PC-3 (cell line): ENCODE results near the gene CALHM1. TPM values are rescaled to one million over a fixed set of nuclear protein-coding genes. Genes with fewer than 3 reads are reported as not detected.

Source experiments
- ATAC-seq: fragments of 200-7000 bp; cut with Tn5 transposase; 2 replicates; pipeline ENCODE4 v1.9.1; 2020; ENCODE audit warnings: mild to moderate bottlenecking, moderate library complexity
- Bru-seq: library from RNA; stranded (reverse); fragments of 400-500 nt; gene quantifications from one replicate; lab custom pipeline; 2021; lab: Mats Ljungman, UMichigan
- BruChase-seq, 2 experiments: library from RNA; stranded (reverse); fragments of 400-500 nt; gene quantifications; one replicate each; lab custom pipeline; 2021; lab: Mats Ljungman, UMichigan
- BruUV-seq: library from RNA; stranded (reverse); fragments of 400-500 nt; replicated peaks from 2 replicates; lab custom pipeline; 2021; lab: Mats Ljungman, UMichigan
- CTCF ChIA-PET: fragments of 300-600 bp; sonication (Branson Sonifier 250); formaldehyde crosslinking; loops from one replicate; lab custom pipeline; 2022; ENCODE audit warnings: antibody characterized with exemption; lab: Charles Lee
- POLR2A ChIA-PET: fragments of 300-600 bp; sonication (Branson Sonifier 250); formaldehyde crosslinking; loops from one replicate; lab custom pipeline; 2022; ENCODE audit warnings: antibody characterized with exemption; ENCODE audit not compliant: unreplicated experiment; lab: Charles Lee
- DNase-seq: peaks from one replicate; pipeline ENCODE4 v3.0.0-alpha.2; 2015
- H2AFZ ChIP-seq: fragments of 300-600 bp; sonication (generic); 2 replicates; pipeline ENCODE4 v1.6.0; 2016; ENCODE audit warnings: antibody characterized with exemption, low read length
- H3F3A ChIP-seq: fragments of 300-600 bp; sonication (generic); one replicate; pipeline ENCODE4 v1.6.0; 2017; ENCODE audit warnings: antibody characterized with exemption, low read length, control low read depth, mild to moderate bottlenecking; ENCODE audit not compliant: unreplicated experiment
- H3K27ac ChIP-seq: fragments of 300-600 bp; sonication (generic); 2 replicates; pipeline ENCODE4 v1.5.1; 2016; ENCODE audit warnings: mild to moderate bottlenecking, low read length
- H3K27me3 ChIP-seq: fragments of 300-600 bp; sonication (generic); 2 replicates; pipeline ENCODE4 v1.6.1; 2016; ENCODE audit warnings: low read length, mixed read lengths
- H3K36me3 ChIP-seq: fragments of 300-600 bp; sonication (generic); 2 replicates; pipeline ENCODE4 v1.6.1; 2016; ENCODE audit warnings: low read depth, mixed run types, low read length, mixed read lengths
- H3K4me1 ChIP-seq: fragments of 300-600 bp; sonication (generic); 2 replicates; pipeline ENCODE4 v1.5.1; 2016; ENCODE audit warnings: low read length; ENCODE audit not compliant: insufficient read depth
- H3K4me2 ChIP-seq: fragments of 300-600 bp; sonication (generic); 2 replicates; pipeline ENCODE4 v1.6.0; 2016; ENCODE audit warnings: low read length
- H3K4me3 ChIP-seq: fragments of 300-600 bp; sonication (generic); 2 replicates; pipeline ENCODE4 v1.5.1; 2016; ENCODE audit warnings: mild to moderate bottlenecking, low read length, mixed read lengths
- H3K79me2 ChIP-seq: fragments of 300-600 bp; sonication (generic); 2 replicates; pipeline ENCODE4 v1.6.1; 2017; ENCODE audit warnings: low read length, mixed read lengths
- H3K9ac ChIP-seq: fragments of 300-600 bp; sonication (generic); 2 replicates; pipeline ENCODE4 v1.6.0; 2016; ENCODE audit warnings: mild to moderate bottlenecking, low read length
- H3K9me2 ChIP-seq: fragments of 300-600 bp; sonication (generic); replicated peaks from 2 replicates; pipeline ENCODE4 v1.6.1; 2016; ENCODE audit warnings: mixed run types, low read length, mixed read lengths
- H3K9me3 ChIP-seq: fragments of 300-600 bp; sonication (generic); 2 replicates; pipeline ENCODE4 v1.6.1; 2016; ENCODE audit warnings: low read length, mixed read lengths
- H4K20me1 ChIP-seq: fragments of 300-600 bp; sonication (generic); 2 replicates; pipeline ENCODE4 v1.6.1; 2016; ENCODE audit warnings: low read length, mixed read lengths
- CTCF ChIP-seq: fragments of 300-600 bp; sonication (generic); conservative IDR thresholded peaks from 2 replicates; pipeline ENCODE4 v1.5.1; 2017; ENCODE audit warnings: antibody characterized with exemption, low read depth, mild to moderate bottlenecking, low read length
- EZH2 ChIP-seq: fragments of 300-600 bp; sonication (generic); IDR thresholded peaks from one replicate; pipeline ENCODE4 v1.6.1; 2017; ENCODE audit warnings: antibody characterized with exemption, mild to moderate bottlenecking, low read length; ENCODE audit not compliant: unreplicated experiment
- EZH2phosphoT487 ChIP-seq: fragments of 300-600 bp; sonication (generic); IDR thresholded peaks from 2 replicates; pipeline ENCODE4 v1.6.1; 2018; ENCODE audit warnings: mild to moderate bottlenecking, antibody characterized with exemption, low read length, borderline replicate concordance
- intact Hi-C: fragments of 100-400 bp; cut with micrococcal nuclease; formaldehyde crosslinking; loops from 2 replicates; pipeline ENCODE4 v1.9.0; 2023
- long read RNA-seq: library from polyadenylated mRNA; unstranded; transcript quantifications from one replicate; pipeline ENCODE4 v2.0.0, GENCODE V29; 2021; ENCODE audit not compliant: unreplicated experiment
- total RNA-seq: library from RNA; depleted of rRNA; stranded (reverse); fragments of >200 nt; gene quantifications from 2 replicates; pipeline ENCODE4 v1.2.3, GENCODE V29; 2014; rRNA removed

The CALHM1 gene, protein sequence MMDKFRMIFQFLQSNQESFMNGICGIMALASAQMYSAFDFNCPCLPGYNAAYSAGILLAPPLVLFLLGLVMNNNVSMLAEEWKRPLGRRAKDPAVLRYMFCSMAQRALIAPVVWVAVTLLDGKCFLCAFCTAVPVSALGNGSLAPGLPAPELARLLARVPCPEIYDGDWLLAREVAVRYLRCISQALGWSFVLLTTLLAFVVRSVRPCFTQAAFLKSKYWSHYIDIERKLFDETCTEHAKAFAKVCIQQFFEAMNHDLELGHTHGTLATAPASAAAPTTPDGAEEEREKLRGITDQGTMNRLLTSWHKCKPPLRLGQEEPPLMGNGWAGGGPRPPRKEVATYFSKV
- not detected in 2 replicates for total RNA-seq
- Bru-seq, nascent RNA, result percentile 15 among the genes with signal in this experiment
- percentile 15 among the genes with signal in this experiment for BruChase-seq, experiment 1, labeled RNA remaining after a 6-hour chase
- BruChase-seq, experiment 2, labeled RNA remaining after a 2-hour chase, result percentile 9 among the genes with signal in this experiment
- long read RNA-seq, result 0 reads

- ATAC-seq (no peak), DNase-seq (no peak)
- H3K9me2 ChIP-seq, result no peaks in the 10 kb centered on the region
- intact Hi-C loops, result no loop called here
- no peaks in the 10 kb centered on the region for H3K27me3 ChIP-seq
- H4K20me1 ChIP-seq, result no peaks in the 10 kb centered on the region
- no peaks in the 10 kb centered on the region for H3K4me1 ChIP-seq
- ChIA-PET CTCF (no interaction called here), POLR2A (no interaction called here)
- H3K27ac ChIP-seq, result no peak within 1 kb of the TSS
- no peak within 1 kb of the TSS for H3K4me2 ChIP-seq
- BruUV-seq, result no TSS peak
- TF ChIP-seq CTCF (no peak), EZH2phosphoT487 (no peak), EZH2 (no peak)
- H2AFZ ChIP-seq, result no peak within 1 kb of the TSS
- no peak within 1 kb of the TSS for H3K4me3 ChIP-seq
- H3K9ac ChIP-seq, result no peak within 1 kb of the TSS
- no peaks in the 10 kb centered on the region for H3K79me2 ChIP-seq
- no peaks in the 10 kb centered on the region for H3K9me3 ChIP-seq
- H3K36me3 ChIP-seq, result no peaks in the 10 kb centered on the region
- no peaks in the 10 kb centered on the region for H3F3A ChIP-seq
These were observed at the start of gene CALHM1 for GRCh38 chr10:103458720-103459119. Gene CALHM1, minus strand, starts transcription at chr10:103458900. Its CDS starts 149 bp downstream, at chr10:103458751.

GRCh38 chr10:103507235-103508191 lies 48.8 kb upstream of the CALHM1 start:
- no peak overlapping the region for H3K9ac ChIP-seq
- intact Hi-C loops, result no loop called here
- H4K20me1 ChIP-seq, result no peaks in the 10 kb centered on the region
- no peaks in the 10 kb centered on the region for H3K9me2 ChIP-seq
- no peaks in the 10 kb centered on the region for H3K36me3 ChIP-seq
- H2AFZ ChIP-seq, result no peak overlapping the region
- no peaks in the 10 kb centered on the region for H3K9me3 ChIP-seq
- BruUV-seq, result no TSS peak
- ChIA-PET CTCF (no interaction called here), POLR2A (no interaction called here)
- H3K4me1 ChIP-seq, result peaks cover 10% of the 10 kb centered on the region
- ATAC-seq (no peak), DNase-seq (no peak)
- H3K27ac ChIP-seq, result no peak overlapping the region
- no peak overlapping the region for H3K4me2 ChIP-seq
- H3K79me2 ChIP-seq, result no peaks in the 10 kb centered on the region
- H3F3A ChIP-seq, result no peaks in the 10 kb centered on the region
- H3K4me3 ChIP-seq, result no peak overlapping the region
- H3K27me3 ChIP-seq, result no peaks in the 10 kb centered on the region
- TF ChIP-seq CTCF (no peak), EZH2phosphoT487 (no peak), EZH2 (no peak)
